ENCODE results near the gene TMEM43. TPM values are rescaled to one million over a fixed set of nuclear protein-coding genes. Genes with fewer than 3 reads are reported as not detected.

Gene TMEM43
- total RNA-seq, 1 experiment from 2014 or later: 32.4 TPM

DNA sequence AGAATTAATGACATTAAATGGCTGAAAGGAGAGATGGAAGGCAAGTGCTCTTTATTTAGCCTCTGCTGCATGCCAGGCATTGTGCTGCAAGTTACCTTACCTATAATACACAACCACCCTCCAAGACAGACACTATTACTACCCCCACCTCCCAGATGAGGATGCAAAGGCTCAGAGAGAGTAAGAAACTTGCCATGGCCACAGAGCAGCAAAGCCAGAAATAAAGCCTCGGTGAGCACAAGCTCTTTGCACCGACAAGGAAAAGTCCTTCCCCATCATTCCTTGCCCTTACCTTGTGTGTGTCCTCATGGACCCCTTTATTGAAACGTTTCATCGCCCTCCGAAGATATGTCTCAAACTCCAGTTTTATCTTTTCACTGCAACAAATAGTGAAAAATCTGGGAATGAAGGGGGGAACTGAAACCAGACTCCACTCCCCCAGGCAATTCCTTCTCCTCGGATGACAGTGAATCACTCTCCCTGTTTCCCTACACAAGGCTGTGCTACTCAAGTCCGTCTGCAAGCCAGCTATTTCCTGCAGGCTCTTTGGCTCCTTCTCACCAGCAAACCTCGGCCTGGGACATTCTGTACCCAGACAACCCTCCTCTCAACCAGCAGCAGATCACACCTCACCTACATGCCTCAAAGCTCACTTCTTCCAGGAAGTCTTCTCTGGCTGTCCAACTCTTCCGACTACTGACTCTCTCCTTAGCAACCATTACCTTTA, 42.2 kb downstream of the TMEM43 start:
- no peaks in the 10 kb centered on the region for H3K9me2 ChIP-seq (ENCODE audit: insufficient read depth)
- POLR2A ChIA-PET: interaction anchor here (0.7 to 2.4 kb wide), 2 partner anchors 11 to 409 kb away, joined by 4 to 7 read pairs; partner anchors contain the start of genes LSM3 and XPC
- H3K36me3 ChIP-seq (ENCODE audit: control insufficient read depth in 1 of 2, insufficient read depth in 2 of 2, low read length in 2 of 2): peaks cover 59 to 81% of the 10 kb centered on the region in 2 experiments
- H4K20me1 ChIP-seq (ENCODE audit: insufficient read depth): no peaks in the 10 kb centered on the region
- H3K4me1 ChIP-seq (ENCODE audit: control insufficient read depth in 1 of 2, insufficient read depth in 2 of 2, low read length in 2 of 2): no peaks in the 10 kb centered on the region
- TF ChIP-seq EZH2 (IDR thresholded peaks at IDR 0.05) (no peak), ELF1 (IDR thresholded peaks at IDR 0.05; ENCODE audit: borderline replicate concordance, low read depth) (no peak)
- H3K27me3 ChIP-seq (ENCODE audit: insufficient read depth, low read length): no peaks in the 10 kb centered on the region
- CTCF ChIA-PET: no interaction called here
- RAD21 ChIA-PET (ENCODE audit: low non-redundant PET in 1 of 2, low total read pairs in 2 of 2, uncharacterized antibody in 2 of 2, unreplicated experiment in 2 of 2): no interaction called here
- intact Hi-C loops (cut with micrococcal nuclease): no loop called here
- BruUV-seq (replicated peaks): no TSS peak
- H3K27ac ChIP-seq (ENCODE audit: low read depth, low read length): no peak overlapping the region
- DNase-seq (ENCODE audit: low read depth, low spot score) (no peak), ATAC-seq (no peak)
- no peak overlapping the region for H3K4me3 ChIP-seq (replicated peaks in 1 of 2; ENCODE audit: low read depth in 1 of 2, low read length in 2 of 2)
- peaks cover 0 to under 1% of the 10 kb centered on the region in 2 experiments; a peak in 1 of 4 replicates for H3K9me3 ChIP-seq (ENCODE audit: control insufficient read depth in 1 of 2, insufficient read depth in 1 of 2, low read depth in 1 of 2, low read length in 2 of 2)
- no peaks in the 10 kb centered on the region for H3K79me2 ChIP-seq (ENCODE audit: insufficient read depth, low read length)
- H3K9ac ChIP-seq (ENCODE audit: low read length): no peak overlapping the region
- H2AFZ ChIP-seq (ENCODE audit: low read depth, low read length, poor library complexity, severe bottlenecking): no peak overlapping the region
- H3K4me2 ChIP-seq (ENCODE audit: low read length): no peak overlapping the region

DNA sequence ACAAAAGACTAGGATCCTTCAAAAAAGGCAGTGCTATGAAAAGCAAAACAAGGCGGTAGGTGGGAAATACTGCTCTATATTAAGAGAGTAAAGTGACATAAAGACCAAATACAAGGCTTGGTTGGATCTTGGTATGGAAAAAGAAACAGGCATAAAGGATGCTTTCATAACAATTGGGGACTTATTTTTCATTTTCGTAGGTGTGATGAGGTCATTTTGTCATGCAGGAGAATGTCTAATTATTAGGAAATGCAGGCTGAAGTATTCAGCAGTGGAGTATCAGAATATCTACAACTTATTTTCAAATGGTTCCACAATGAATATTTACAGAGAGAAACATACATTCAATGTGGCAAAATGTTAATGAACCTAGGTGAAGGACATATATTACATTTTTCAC, 44.6 kb downstream of the TMEM43 start:
- no TSS peak for BruUV-seq (replicated peaks)
- Histone ChIP-seq H3K9ac (ENCODE audit: low read length) (no peak overlapping the region), H3K9me2 (ENCODE audit: insufficient read depth) (no peaks in the 10 kb centered on the region), H3K27ac (ENCODE audit: low read depth, low read length) (no peak overlapping the region), H3K27me3 (ENCODE audit: insufficient read depth, low read length) (no peaks in the 10 kb centered on the region), H2AFZ (ENCODE audit: low read depth, low read length, poor library complexity, severe bottlenecking) (no peak overlapping the region), H3K4me3 (replicated peaks in 1 of 2; ENCODE audit: low read depth in 1 of 2, low read length in 2 of 2) (no peak overlapping the region), H3K4me2 (ENCODE audit: low read length) (no peak overlapping the region), H3K36me3 (ENCODE audit: control insufficient read depth in 1 of 2, insufficient read depth in 2 of 2, low read length in 2 of 2) (peaks cover 41 to 57% of the 10 kb centered on the region in 2 experiments), H3K4me1 (ENCODE audit: control insufficient read depth in 1 of 2, insufficient read depth in 2 of 2, low read length in 2 of 2) (no peaks in the 10 kb centered on the region), H4K20me1 (ENCODE audit: insufficient read depth) (no peaks in the 10 kb centered on the region), H3K79me2 (ENCODE audit: insufficient read depth, low read length) (peaks cover 15% of the 10 kb centered on the region), H3K9me3 (ENCODE audit: control insufficient read depth in 1 of 2, insufficient read depth in 1 of 2, low read depth in 1 of 2, low read length in 2 of 2) (no peaks in the 10 kb centered on the region)
- intact Hi-C loops (cut with micrococcal nuclease): no loop called here
- ChIA-PET CTCF (no interaction called here), RAD21 (ENCODE audit: low non-redundant PET in 1 of 2, low total read pairs in 2 of 2, uncharacterized antibody in 2 of 2, unreplicated experiment in 2 of 2) (no interaction called here), POLR2A (interaction anchor here (0.7 kb wide), 1 partner anchor 9 kb away, joined by 3 read pairs; the partner anchor contains the start of genes LSM3 and XPC)
- DNase-seq (ENCODE audit: low read depth, low spot score) (no peak), ATAC-seq (no peak)
- TF ChIP-seq SIN3A (IDR thresholded peaks at IDR 0.05; ENCODE audit: low read depth): no peak
- TF ChIP-seq, protein P1, sequence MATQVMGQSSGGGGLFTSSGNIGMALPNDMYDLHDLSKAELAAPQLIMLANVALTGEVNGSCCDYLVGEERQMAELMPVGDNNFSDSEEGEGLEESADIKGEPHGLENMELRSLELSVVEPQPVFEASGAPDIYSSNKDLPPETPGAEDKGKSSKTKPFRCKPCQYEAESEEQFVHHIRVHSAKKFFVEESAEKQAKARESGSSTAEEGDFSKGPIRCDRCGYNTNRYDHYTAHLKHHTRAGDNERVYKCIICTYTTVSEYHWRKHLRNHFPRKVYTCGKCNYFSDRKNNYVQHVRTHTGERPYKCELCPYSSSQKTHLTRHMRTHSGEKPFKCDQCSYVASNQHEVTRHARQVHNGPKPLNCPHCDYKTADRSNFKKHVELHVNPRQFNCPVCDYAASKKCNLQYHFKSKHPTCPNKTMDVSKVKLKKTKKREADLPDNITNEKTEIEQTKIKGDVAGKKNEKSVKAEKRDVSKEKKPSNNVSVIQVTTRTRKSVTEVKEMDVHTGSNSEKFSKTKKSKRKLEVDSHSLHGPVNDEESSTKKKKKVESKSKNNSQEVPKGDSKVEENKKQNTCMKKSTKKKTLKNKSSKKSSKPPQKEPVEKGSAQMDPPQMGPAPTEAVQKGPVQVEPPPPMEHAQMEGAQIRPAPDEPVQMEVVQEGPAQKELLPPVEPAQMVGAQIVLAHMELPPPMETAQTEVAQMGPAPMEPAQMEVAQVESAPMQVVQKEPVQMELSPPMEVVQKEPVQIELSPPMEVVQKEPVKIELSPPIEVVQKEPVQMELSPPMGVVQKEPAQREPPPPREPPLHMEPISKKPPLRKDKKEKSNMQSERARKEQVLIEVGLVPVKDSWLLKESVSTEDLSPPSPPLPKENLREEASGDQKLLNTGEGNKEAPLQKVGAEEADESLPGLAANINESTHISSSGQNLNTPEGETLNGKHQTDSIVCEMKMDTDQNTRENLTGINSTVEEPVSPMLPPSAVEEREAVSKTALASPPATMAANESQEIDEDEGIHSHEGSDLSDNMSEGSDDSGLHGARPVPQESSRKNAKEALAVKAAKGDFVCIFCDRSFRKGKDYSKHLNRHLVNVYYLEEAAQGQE (IDR thresholded peaks at IDR 0.05; ENCODE audit: low read depth): no peak
- TF ChIP-seq JUND (IDR thresholded peaks at IDR 0.05): no peak
- TF ChIP-seq, protein P2, sequence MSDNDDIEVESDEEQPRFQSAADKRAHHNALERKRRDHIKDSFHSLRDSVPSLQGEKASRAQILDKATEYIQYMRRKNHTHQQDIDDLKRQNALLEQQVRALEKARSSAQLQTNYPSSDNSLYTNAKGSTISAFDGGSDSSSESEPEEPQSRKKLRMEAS (IDR thresholded peaks at IDR 0.05): no peak
- TF ChIP-seq ZNF274 (IDR thresholded peaks at IDR 0.05; ENCODE audit: low read depth, low read length): no peak
- TF ChIP-seq POLR2A (IDR thresholded peaks at IDR 0.05; ENCODE audit: borderline replicate concordance, extremely low read depth, insufficient read depth, insufficient read length): no peak
- no peak for TF ChIP-seq CBX3 (IDR thresholded peaks at IDR 0.05; ENCODE audit: low read depth)
- no peak for TF ChIP-seq ZFX (IDR thresholded peaks at IDR 0.05)
- no peak for TF ChIP-seq RAD21 (IDR thresholded peaks at IDR 0.05; ENCODE audit: low read depth)
- TF ChIP-seq, protein P3, sequence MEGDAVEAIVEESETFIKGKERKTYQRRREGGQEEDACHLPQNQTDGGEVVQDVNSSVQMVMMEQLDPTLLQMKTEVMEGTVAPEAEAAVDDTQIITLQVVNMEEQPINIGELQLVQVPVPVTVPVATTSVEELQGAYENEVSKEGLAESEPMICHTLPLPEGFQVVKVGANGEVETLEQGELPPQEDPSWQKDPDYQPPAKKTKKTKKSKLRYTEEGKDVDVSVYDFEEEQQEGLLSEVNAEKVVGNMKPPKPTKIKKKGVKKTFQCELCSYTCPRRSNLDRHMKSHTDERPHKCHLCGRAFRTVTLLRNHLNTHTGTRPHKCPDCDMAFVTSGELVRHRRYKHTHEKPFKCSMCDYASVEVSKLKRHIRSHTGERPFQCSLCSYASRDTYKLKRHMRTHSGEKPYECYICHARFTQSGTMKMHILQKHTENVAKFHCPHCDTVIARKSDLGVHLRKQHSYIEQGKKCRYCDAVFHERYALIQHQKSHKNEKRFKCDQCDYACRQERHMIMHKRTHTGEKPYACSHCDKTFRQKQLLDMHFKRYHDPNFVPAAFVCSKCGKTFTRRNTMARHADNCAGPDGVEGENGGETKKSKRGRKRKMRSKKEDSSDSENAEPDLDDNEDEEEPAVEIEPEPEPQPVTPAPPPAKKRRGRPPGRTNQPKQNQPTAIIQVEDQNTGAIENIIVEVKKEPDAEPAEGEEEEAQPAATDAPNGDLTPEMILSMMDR (IDR thresholded peaks at IDR 0.05 in 2 of 3, conservative IDR thresholded peaks at IDR 0.05 in 1 of 3; ENCODE audit: borderline replicate concordance in 1 of 3, insufficient read depth in 1 of 3, low read depth in 2 of 3, low read length in 2 of 3): no peak
- TF ChIP-seq, protein P4, sequence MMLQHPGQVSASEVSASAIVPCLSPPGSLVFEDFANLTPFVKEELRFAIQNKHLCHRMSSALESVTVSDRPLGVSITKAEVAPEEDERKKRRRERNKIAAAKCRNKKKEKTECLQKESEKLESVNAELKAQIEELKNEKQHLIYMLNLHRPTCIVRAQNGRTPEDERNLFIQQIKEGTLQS (IDR thresholded peaks at IDR 0.05): no peak
- TF ChIP-seq YY1 (IDR thresholded peaks at IDR 0.05; ENCODE audit: extremely low read depth, insufficient replicate concordance, low read depth, low read length): no peak
- TF ChIP-seq ELF1 (IDR thresholded peaks at IDR 0.05; ENCODE audit: borderline replicate concordance, low read depth): no peak
- TF ChIP-seq SP1 (IDR thresholded peaks at IDR 0.05; ENCODE audit: low read depth): no peak
